NB4 (cell line): Measurements from ENCODE around the gene TMEM174.

Experiments
- CTCF ChIP-seq: IDR thresholded peaks from one replicate; pipeline ENCODE4 v1.5.1; 2012; ENCODE audit warnings: low read depth, low read length
- MYC ChIP-seq: IDR thresholded peaks from 2 replicates; pipeline ENCODE4 v1.6.1; 2011; ENCODE audit warnings: low read depth, low read length
- POLR2A ChIP-seq: IDR thresholded peaks from 2 replicates; pipeline ENCODE4 v1.6.1; 2011; ENCODE audit warnings: mild to moderate bottlenecking; ENCODE audit not compliant: insufficient read length; ENCODE audit errors: extremely low read depth
- TF ChIP-seq, protein P1 (sequence below): IDR thresholded peaks from 2 replicates; pipeline ENCODE4 v1.6.1; 2011; ENCODE audit warnings: low read depth, low read length

GRCh38 chr5:73125289-73125688 lies 47.7 kb upstream of the TMEM174 start:
- TF ChIP-seq CTCF (no peak), POLR2A (no peak), MYC (no peak)
- TF ChIP-seq, protein P1, sequence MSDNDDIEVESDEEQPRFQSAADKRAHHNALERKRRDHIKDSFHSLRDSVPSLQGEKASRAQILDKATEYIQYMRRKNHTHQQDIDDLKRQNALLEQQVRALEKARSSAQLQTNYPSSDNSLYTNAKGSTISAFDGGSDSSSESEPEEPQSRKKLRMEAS: no peak
